Measurements from ENCODE around the gene OPA1.

- TF ChIP-seq CTCF (IDR thresholded peaks at IDR 0.05) (no peak), EP300 (IDR thresholded peaks at IDR 0.05) (no peak)
Observed at GRCh38 chr3:193621127-193621526, 28.1 kb downstream of the OPA1 start.
